RWPE2 (cell line): ENCODE measurements around the gene HMX2.

Experiments used
- ATAC-seq: fragments of 200-7000 bp; cut with Tn5 transposase; 3 replicates; pipeline ENCODE4 v1.9.1; 2021; ENCODE audit warnings: low read depth
- DNase-seq: peaks from one replicate; pipeline ENCODE4 v3.0.0-alpha.2; 2020; ENCODE audit warnings: low spot score
- H3K27ac ChIP-seq: fragments of 450-650 bp; 2 replicates; pipeline ENCODE4 v1.5.1; 2017; ENCODE audit warnings: mild to moderate bottlenecking; ENCODE audit not compliant: poor library complexity, severe bottlenecking
- H3K27me3 ChIP-seq: fragments of 250-450 bp; sonication (Bioruptor Pico); 2 replicates; pipeline ENCODE4 v1.5.1; 2021; ENCODE audit warnings: mild to moderate bottlenecking, moderate library complexity; ENCODE audit not compliant: insufficient read depth, poor library complexity, severe bottlenecking
- H3K36me3 ChIP-seq: fragments of 250-450 bp; sonication (Bioruptor Pico); 2 replicates; pipeline ENCODE4 v1.5.1; 2020; ENCODE audit warnings: low read depth, mild to moderate bottlenecking, moderate library complexity
- H3K4me1 ChIP-seq: fragments of 250-450 bp; sonication (Bioruptor Pico); 2 replicates; pipeline ENCODE4 v1.5.1; 2021; ENCODE audit warnings: mild to moderate bottlenecking, moderate library complexity; ENCODE audit not compliant: insufficient read depth, poor library complexity, severe bottlenecking
- H3K4me3 ChIP-seq: fragments of 250-450 bp; sonication (Bioruptor Pico); 2 replicates; pipeline ENCODE4 v1.5.1; 2021; ENCODE audit warnings: mild to moderate bottlenecking, moderate library complexity; ENCODE audit not compliant: severe bottlenecking
- H3K9me3 ChIP-seq: fragments of 250-450 bp; sonication (Bioruptor Pico); 2 replicates; pipeline ENCODE4 v1.5.1; 2021; ENCODE audit warnings: mild to moderate bottlenecking, moderate library complexity; ENCODE audit not compliant: severe bottlenecking
- TF ChIP-seq, protein P1 (sequence below): fragments of 450-650 bp; IDR thresholded peaks from one replicate; pipeline ENCODE4 v1.5.1; 2017; ENCODE audit warnings: mild to moderate bottlenecking, moderate library complexity; ENCODE audit not compliant: poor library complexity, severe bottlenecking

Gene HMX2

DNA sequence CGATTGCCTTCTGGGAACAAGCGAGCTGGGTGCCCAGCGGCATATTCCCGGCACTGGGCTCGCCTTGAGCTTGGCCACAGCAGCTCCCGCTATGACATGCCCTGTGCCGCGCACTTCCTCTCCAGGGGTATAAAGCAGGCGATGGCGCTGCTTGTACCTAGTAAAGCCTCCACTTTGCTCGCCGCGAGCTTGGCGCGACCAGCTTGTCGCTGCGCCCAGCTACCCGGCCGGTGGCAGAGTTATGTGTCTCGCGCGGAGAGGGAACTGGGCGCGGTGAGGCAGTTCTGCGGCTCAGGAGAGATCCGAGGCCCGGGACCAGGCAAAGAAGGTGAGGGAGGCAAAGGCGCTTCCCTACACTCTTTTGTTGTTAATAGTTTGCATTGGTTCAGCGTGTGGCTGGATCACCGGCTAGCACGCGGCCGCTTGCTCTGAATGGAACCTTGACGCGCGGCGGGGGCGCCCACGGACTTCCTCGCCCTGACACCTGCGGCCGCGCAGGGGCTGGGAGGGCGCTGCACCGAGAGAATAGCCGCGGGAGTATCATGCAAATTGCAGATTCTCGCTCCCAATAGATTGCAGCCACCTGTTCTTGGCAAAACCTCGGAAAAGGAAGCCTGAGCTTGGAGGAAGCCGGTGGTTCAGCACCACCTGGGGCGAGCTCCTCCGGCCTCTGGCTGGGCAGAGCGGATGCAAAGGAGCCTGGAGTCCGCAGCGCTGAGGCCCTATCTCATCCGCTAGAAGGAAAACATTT lies 3.2 kb downstream of the HMX2 start:
- DNase-seq (no peak), ATAC-seq (no peak)
- Histone ChIP-seq H3K4me3 (peak overlapping the region; percentile 5), H3K27ac (no peak overlapping the region), H3K27me3 (peaks cover 65% of the 10 kb centered on the region), H3K4me1 (peaks cover 7% of the 10 kb centered on the region), H3K9me3 (no peaks in the 10 kb centered on the region), H3K36me3 (peaks cover 14% of the 10 kb centered on the region)
- TF ChIP-seq, protein P1, sequence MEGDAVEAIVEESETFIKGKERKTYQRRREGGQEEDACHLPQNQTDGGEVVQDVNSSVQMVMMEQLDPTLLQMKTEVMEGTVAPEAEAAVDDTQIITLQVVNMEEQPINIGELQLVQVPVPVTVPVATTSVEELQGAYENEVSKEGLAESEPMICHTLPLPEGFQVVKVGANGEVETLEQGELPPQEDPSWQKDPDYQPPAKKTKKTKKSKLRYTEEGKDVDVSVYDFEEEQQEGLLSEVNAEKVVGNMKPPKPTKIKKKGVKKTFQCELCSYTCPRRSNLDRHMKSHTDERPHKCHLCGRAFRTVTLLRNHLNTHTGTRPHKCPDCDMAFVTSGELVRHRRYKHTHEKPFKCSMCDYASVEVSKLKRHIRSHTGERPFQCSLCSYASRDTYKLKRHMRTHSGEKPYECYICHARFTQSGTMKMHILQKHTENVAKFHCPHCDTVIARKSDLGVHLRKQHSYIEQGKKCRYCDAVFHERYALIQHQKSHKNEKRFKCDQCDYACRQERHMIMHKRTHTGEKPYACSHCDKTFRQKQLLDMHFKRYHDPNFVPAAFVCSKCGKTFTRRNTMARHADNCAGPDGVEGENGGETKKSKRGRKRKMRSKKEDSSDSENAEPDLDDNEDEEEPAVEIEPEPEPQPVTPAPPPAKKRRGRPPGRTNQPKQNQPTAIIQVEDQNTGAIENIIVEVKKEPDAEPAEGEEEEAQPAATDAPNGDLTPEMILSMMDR = no peak

DNA sequence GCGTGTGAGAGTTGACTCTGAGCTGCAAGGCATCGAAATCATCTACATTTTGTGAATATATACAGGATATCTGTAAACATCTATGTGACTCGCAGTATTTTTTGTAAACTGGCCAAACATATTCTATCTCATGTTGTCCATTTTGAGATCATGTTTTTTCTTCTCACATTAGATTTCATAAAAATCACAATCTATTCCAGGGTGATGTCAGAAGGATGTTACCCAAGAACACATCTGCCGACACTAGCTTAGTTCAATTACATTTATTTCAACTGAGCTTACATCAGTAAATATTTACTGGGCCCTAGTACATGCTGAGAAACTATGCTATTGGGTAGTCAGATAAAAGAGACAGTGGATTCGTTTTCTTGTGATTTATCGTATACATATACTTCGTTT lies 3.8 kb downstream of the HMX2 start:
- peaks cover 19% of the 10 kb centered on the region for H3K36me3 ChIP-seq
- H3K4me3 ChIP-seq = no peak overlapping the region
- DNase-seq (no peak), ATAC-seq (no peak)
- peaks cover 60% of the 10 kb centered on the region for H3K27me3 ChIP-seq
- H3K4me1 ChIP-seq = peaks cover 12% of the 10 kb centered on the region
- TF ChIP-seq, protein P1 = no peak
- H3K27ac ChIP-seq = no peak overlapping the region
- H3K9me3 ChIP-seq = no peaks in the 10 kb centered on the region

DNA sequence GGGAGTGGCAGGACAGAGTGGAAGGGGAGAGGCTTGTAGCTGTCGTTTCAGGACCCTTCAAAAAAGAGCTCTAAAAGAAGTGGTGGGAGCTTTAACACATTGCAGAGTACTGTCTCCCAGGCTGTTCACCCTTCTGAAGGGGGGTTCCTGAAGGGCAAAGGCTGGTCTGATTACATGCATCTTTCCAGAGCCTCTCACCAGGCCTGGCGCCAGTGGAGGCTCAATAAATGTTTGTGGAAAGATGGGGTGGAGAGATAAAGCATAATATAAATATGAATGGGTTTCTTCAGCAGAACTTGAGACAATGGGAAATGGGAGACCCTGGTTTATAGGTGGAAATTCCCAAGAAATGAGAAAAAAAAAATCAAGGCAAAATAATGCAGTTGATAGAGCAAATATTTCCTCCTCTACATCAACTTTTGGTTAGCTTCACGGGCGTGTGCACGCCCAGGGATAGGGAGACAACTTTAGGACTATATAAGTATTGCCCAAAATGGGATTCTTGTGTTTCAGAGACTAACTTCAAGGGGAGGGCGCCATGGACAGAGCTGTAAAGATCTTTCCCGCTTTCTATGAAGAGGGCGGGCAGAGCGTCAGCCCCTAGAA lies 5.7 kb downstream of the HMX2 start:
- DNase-seq (no peak), ATAC-seq (no peak)
- H3K4me1 ChIP-seq = peaks cover 29% of the 10 kb centered on the region
- H3K4me3 ChIP-seq = no peak overlapping the region
- peaks cover 38% of the 10 kb centered on the region for H3K36me3 ChIP-seq
- H3K27me3 ChIP-seq = peaks cover 41% of the 10 kb centered on the region
- TF ChIP-seq, protein P1 = no peak
- no peak overlapping the region for H3K27ac ChIP-seq
- no peaks in the 10 kb centered on the region for H3K9me3 ChIP-seq

DNA sequence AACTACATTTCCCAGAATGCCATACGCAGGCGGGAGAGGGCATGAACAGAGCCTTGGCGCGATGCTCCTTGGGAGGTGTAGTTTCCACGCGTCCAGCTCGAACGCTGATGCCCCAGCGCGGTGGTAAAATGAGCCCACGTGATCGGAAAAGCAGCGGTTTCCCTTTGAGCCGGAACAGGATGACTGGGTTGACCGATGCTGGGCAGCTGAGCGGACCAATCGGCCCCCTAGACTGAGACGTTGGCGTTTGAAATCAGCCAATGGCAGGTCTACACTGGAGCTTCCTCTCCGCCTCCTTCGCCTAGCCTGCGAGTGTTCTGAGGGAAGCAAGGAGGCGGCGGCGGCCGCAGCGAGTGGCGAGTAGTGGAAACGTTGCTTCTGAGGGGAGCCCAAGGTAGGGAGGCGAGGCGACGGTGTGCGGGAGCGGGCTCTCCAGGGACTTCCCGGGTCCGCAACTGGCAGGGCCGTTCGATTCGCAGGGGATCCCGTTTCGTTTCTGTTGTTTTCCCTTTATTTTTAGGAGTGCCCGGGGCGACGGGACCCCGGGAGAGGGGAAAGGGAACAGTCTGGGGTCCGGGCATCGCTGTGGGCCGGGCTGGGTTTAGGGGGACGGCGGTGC lies 6.3 kb downstream of the HMX2 start, which contains the start of gene BUB3:
BUB3 (plus strand) TSS at position 311 of the 619 bp plus-strand sequence. CDS start 516 bp downstream, outside the sequence.
- peak within 1 kb of the TSS; percentile 79 for H3K27ac ChIP-seq
- peaks cover 44% of the 10 kb centered on the region for H3K36me3 ChIP-seq
- peaks cover 35% of the 10 kb centered on the region for H3K4me1 ChIP-seq
- no peaks in the 10 kb centered on the region for H3K9me3 ChIP-seq
- peaks cover 35% of the 10 kb centered on the region for H3K27me3 ChIP-seq
- TF ChIP-seq, protein P1 = no peak
- peak; percentile 98 for DNase-seq
- peak within 1 kb of the TSS; percentile 90 for H3K4me3 ChIP-seq
- peak; percentile 94 for ATAC-seq
